Activated T-helper 9 cell treated with anti-CD3 and anti-CD28 coated beads, Interleukin-2, amount 50 U/mL, for 16 hours (primary cell): ENCODE results near the gene FCF1.

Source experiments
- DNase-seq: peaks from one replicate; pipeline ENCODE4 v3.0.0-alpha.2; 2020; ENCODE audit warnings: low read depth

Gene FCF1

GRCh38 chr14:74712499-74713394, at the start of gene FCF1, which contains the start of gene AREL1:
FCF1 (plus strand) TSS chr14:74713144; CDS start chr14:74713198, 54 bp downstream.
AREL1 (minus strand) TSS chr14:74713080; CDS start chr14:74685615, 27,465 bp downstream.
- DNase-seq, result peak; percentile 65

GRCh38 chr14:74663884-74664283, 49.1 kb upstream of the FCF1 start:
- DNase-seq, result no peak

- no peak for DNase-seq
These were observed 48.2 kb upstream of the FCF1 start for GRCh38 chr14:74664717-74665116.

- DNase-seq, result no peak
These were observed 45.2 kb upstream of the FCF1 start for GRCh38 chr14:74667758-74668157.

- DNase-seq, result no peak
These were observed 43.7 kb upstream of the FCF1 start for GRCh38 chr14:74669256-74669655.

GRCh38 chr14:74669846-74670245, 43.1 kb upstream of the FCF1 start:
- DNase-seq, result no peak

- DNase-seq, result no peak
These were observed 42.1 kb upstream of the FCF1 start for GRCh38 chr14:74670726-74671411.

- DNase-seq, result no peak
These were observed 41.2 kb upstream of the FCF1 start for GRCh38 chr14:74671789-74672188.

- no peak for DNase-seq
These were observed 39.2 kb upstream of the FCF1 start for GRCh38 chr14:74673768-74674167.

- DNase-seq, result no peak
These were observed 37.7 kb upstream of the FCF1 start for GRCh38 chr14:74675219-74675618.

GRCh38 chr14:74682169-74682952, 30.6 kb upstream of the FCF1 start:
- no peak for DNase-seq

- no peak for DNase-seq
These were observed 29.5 kb upstream of the FCF1 start for GRCh38 chr14:74683406-74683805.

- DNase-seq, result no peak
These were observed 28.5 kb upstream of the FCF1 start for GRCh38 chr14:74684434-74684833.

GRCh38 chr14:74685056-74685455, 27.9 kb upstream of the FCF1 start:
- DNase-seq, result no peak

GRCh38 chr14:74685921-74686678, 26.8 kb upstream of the FCF1 start:
- no peak for DNase-seq

- DNase-seq, result no peak
These were observed 21.5 kb upstream of the FCF1 start for GRCh38 chr14:74691456-74691855.

- no peak for DNase-seq
These were observed 19.8 kb upstream of the FCF1 start for GRCh38 chr14:74693191-74693590.

- no peak for DNase-seq
These were observed 17.5 kb upstream of the FCF1 start for GRCh38 chr14:74695406-74695805.

GRCh38 chr14:74697011-74697410, 15.9 kb upstream of the FCF1 start:
- DNase-seq, result no peak

GRCh38 chr14:74697543-74697942, 15.4 kb upstream of the FCF1 start:
- DNase-seq, result no peak

- no peak for DNase-seq
These were observed 15.0 kb upstream of the FCF1 start for GRCh38 chr14:74697976-74698375.

GRCh38 chr14:74698465-74698864, 14.5 kb upstream of the FCF1 start:
- no peak for DNase-seq
